ENCODE data around the gene BAZ2A.

DNA sequence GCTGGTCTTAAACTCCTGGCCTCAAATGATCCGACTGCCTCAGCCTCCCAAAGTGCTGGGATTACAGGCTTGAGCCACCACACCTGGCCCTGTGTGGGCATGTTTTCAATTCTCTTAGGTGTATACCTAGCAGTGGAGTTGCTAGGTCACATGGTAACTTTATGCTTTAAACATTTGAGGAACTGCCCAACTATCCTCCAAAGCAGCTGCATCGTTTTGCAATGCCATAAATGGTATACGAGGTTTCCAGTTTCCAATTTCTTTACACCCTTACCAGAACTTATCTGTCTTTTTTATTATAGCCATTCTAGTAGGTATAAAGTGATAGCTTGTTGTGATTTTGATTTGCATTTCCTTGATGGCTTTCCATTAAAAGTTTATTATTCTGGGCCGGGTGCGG is 83.4 kb downstream of the BAZ2A start:
- no peak for TF ChIP-seq CTCF (conservative IDR thresholded peaks at IDR 0.05)
- TF ChIP-seq EZH2 (IDR thresholded peaks at IDR 0.05; ENCODE audit: low read depth), result no peak
